ENCODE results near the gene PRRT1. TPM values are rescaled to one million over a fixed set of nuclear protein-coding genes. Genes with fewer than 3 reads are reported as not detected.

Gene PRRT1
- total and polyA plus RNA-seq, 2 of the 4 experiments (the other 2 are of a cell fraction), result 0.99 TPM; not detected in 1

- ATAC-seq (ENCODE audit: low read depth) (no peak), DNase-seq (no peak)
- H3K4me3 ChIP-seq (ENCODE audit: insufficient read depth, low read depth, low read length), result no peak overlapping the region
- H3K23ac ChIP-seq (ENCODE audit: low read depth, low read length), result no peak overlapping the region
- CTCF ChIA-PET, result no interaction called here
- H2AFZ ChIP-seq (replicated peaks; ENCODE audit: low read length, poor library complexity), result no peak overlapping the region
- H4K91ac ChIP-seq (ENCODE audit: insufficient read depth, low read depth, low read length), result peak overlapping the region; percentile 47
- H3K18ac ChIP-seq (ENCODE audit: low read depth, low read length), result peak overlapping the region; percentile 93; the same call in 1 of the 2 replicates
- dilution Hi-C loops (cut with HindIII; ENCODE audit: low sequenced_read_pairs, unreplicated experiment) (no loop called here), intact Hi-C loops (cut with micrococcal nuclease) (no loop called here), in situ Hi-C loops (cut with MboI; ENCODE audit: low sequenced_read_pairs) (loop anchor here (5.0 to 25.0 kb wide), 2 partner anchors 74 to 771 kb away; partner anchors contain the start of genes BRD2 and HLA-DMA)
- peak overlapping the region; percentile 89; the same call in 1 of the 2 replicates for H3K4me2 ChIP-seq (ENCODE audit: low read depth, low read length)
- H3K4me1 ChIP-seq (ENCODE audit: control insufficient read depth, insufficient read depth, low read length), result peaks cover 12% of the 10 kb centered on the region
- peak overlapping the region; percentile 89 for H3K4ac ChIP-seq (ENCODE audit: low read depth, low read length)
- POLR2A ChIA-PET (ENCODE audit: unreplicated experiment), result interaction anchor here (0.8 kb wide), 1 partner anchor 14 kb away, joined by 3 read pairs; no protein-coding TSS in a partner anchor
- H3K79me1 ChIP-seq (ENCODE audit: low read depth in 1 of 2, low read length in 2 of 2), result peaks cover 21 to 64% of the 10 kb centered on the region in 2 experiments; a peak in 3 of 4 replicates
- H2BK15ac ChIP-seq (ENCODE audit: low read depth, low read length), result peak overlapping the region; percentile 85; the same call in 1 of the 3 replicates
- H3K14ac ChIP-seq (replicated peaks; ENCODE audit: low read depth, low read length), result peak overlapping the region; percentile 53; the same call in 1 of the 2 replicates
- no peak for TF ChIP-seq FOS (IDR thresholded peaks at IDR 0.05; ENCODE audit: low read depth, low read length)
- TF ChIP-seq ELK1 (IDR thresholded peaks at IDR 0.05; ENCODE audit: borderline replicate concordance, low read depth, low read length), result no peak
- TF ChIP-seq RCOR1 (IDR thresholded peaks at IDR 0.05; ENCODE audit: insufficient replicate concordance, low read length), result no peak
- no peak for TF ChIP-seq CHD1 (IDR thresholded peaks at IDR 0.05; ENCODE audit: low read depth, low read length)
- peak overlapping the region; percentile 99 for H3K27ac ChIP-seq (ENCODE audit: insufficient read depth, low read length)
- no TSS peak for BruUV-seq (replicated peaks)
- peak overlapping the region; percentile 92; the same call in 1 of the 2 replicates for H3K56ac ChIP-seq (ENCODE audit: extremely low read depth, insufficient read depth, low read length)
- H4K5ac ChIP-seq (ENCODE audit: low read depth, low read length), result peak overlapping the region; percentile 27
- peak overlapping the region; percentile 58 for H2BK20ac ChIP-seq (ENCODE audit: low read depth, low read length)
- no peaks in the 10 kb centered on the region for H3K27me3 ChIP-seq (ENCODE audit: control insufficient read depth, insufficient read depth, low read length)
- H2AK5ac ChIP-seq (ENCODE audit: low read depth, low read length), result peak overlapping the region; percentile 100
- peak overlapping the region; percentile 69 for H2BK120ac ChIP-seq (ENCODE audit: low read depth, low read length)
- peak overlapping the region; percentile 75 for H2BK5ac ChIP-seq (ENCODE audit: low read depth, low read length, poor library complexity, severe bottlenecking)
- H4K8ac ChIP-seq (ENCODE audit: low read depth in 2 of 2, low read length in 2 of 2), result peak overlapping the region; percentile 92 to 97
- no peaks in the 10 kb centered on the region for H4K20me1 ChIP-seq (ENCODE audit: insufficient read depth, low read length)
- peaks cover 18% of the 10 kb centered on the region for H3K36me3 ChIP-seq (ENCODE audit: control insufficient read depth, insufficient read depth, low read length)
- peak overlapping the region; percentile 93; the same call in 1 of the 2 replicates for H3K9ac ChIP-seq (ENCODE audit: low read depth, low read length)
- peak overlapping the region; percentile 100 for H2AK9ac ChIP-seq (replicated peaks; ENCODE audit: low read depth, low read length, poor library complexity)
- 100% methylated on average over 1 of the region's 8 CpGs; no CpG with 5 or more reads in 1 of the 2 experiments for WGBS, 2 experiments (ENCODE audit: extremely low coverage in 2 of 2, insufficient read length in 1 of 2)
- peaks cover 18% of the 10 kb centered on the region for H3K9me1 ChIP-seq (ENCODE audit: insufficient read depth, low read length)
- H3K9me3 ChIP-seq (ENCODE audit: control insufficient read depth, insufficient read depth, low read length), result no peaks in the 10 kb centered on the region
These were observed 39.4 kb upstream of the PRRT1 start for GRCh38 chr6:32190911-32191677.

Data from IMR-90 (cell line).